ENCODE measurements around the gene CRABP2. TPM values are rescaled to one million over a fixed set of nuclear protein-coding genes. Genes with fewer than 3 reads are reported as not detected.

The CRABP2 gene
- polyA plus RNA-seq, 1 of the 3 experiments (the other 2 are of a cell fraction): 42.1 TPM

DNA sequence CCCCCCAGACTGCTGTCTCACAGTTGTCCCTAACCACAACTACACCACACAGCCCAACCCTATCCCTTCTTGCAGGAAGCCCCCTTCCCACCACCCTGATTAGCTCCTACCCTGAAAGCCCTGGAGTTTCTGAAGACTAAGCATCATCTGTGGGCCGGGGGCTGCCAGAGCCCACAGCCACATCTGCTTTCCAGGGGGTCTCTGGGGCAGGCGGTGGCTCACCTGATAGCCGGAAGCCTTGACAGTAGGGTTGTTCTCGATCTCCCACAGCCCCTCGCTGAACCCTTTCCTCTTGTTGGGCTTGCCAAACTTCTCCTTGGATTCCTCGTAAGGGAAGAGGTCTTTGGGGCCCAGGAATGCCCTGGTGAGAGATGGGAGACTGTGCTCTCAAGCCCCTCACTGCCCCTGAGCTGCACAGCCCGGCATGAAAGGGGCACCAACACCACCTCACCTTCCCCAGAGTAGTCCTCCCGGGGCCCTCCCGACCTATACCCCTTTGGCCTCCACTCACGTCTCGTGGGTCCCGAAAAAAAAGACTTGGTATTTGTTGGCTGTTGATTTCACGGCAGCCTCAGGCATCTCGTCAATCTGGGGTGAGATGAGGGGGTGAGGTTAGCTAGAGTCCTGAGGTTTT is 39.5 kb upstream of the CRABP2 start:
- Histone ChIP-seq H3K27ac (ENCODE audit: low read depth in 2 of 2, low read length in 1 of 2) (peak overlapping the region; percentile 27 to 100; a peak in 3 of 4 replicates), H3K36me3 (replicated peaks in 1 of 2; ENCODE audit: control insufficient read depth in 1 of 2, insufficient read depth in 2 of 2, low read length in 1 of 2) (peaks cover 12 to 42% of the 10 kb centered on the region in 2 experiments), H3K79me2 (ENCODE audit: insufficient read depth) (peaks cover 66% of the 10 kb centered on the region), H3K9ac (no peak overlapping the region), H3K9me3 (no peaks in the 10 kb centered on the region), H4K20me1 (ENCODE audit: insufficient read depth) (no peaks in the 10 kb centered on the region), H3K4me3 (ENCODE audit: low read depth in 2 of 2, low read length in 1 of 2) (no peak overlapping the region), H3K27me3 (ENCODE audit: insufficient read depth) (no peaks in the 10 kb centered on the region), H3K9me2 (no peaks in the 10 kb centered on the region), H3F3A (replicated peaks; ENCODE audit: insufficient read depth) (peaks cover 58% of the 10 kb centered on the region), H3K4me1 (ENCODE audit: control insufficient read depth in 1 of 2, insufficient read depth in 2 of 2, low read depth in 1 of 2, low read length in 1 of 2) (peaks cover 40 to 51% of the 10 kb centered on the region in 2 experiments), H3K4me2 (no peak overlapping the region), H2AFZ (ENCODE audit: low read depth) (no peak overlapping the region)
- whole genome bisulfite sequencing (ENCODE audit: low lambda C conversion rate): 88% methylated on average over 10 of the region's 14 CpGs
- TF ChIP-seq GABPA (IDR thresholded peaks at IDR 0.05; ENCODE audit: low read depth): no peak
- TF ChIP-seq GATA2 (CRISPR knock-in tag; IDR thresholded peaks at IDR 0.05): no peak
- no peak for TF ChIP-seq EZH2phosphoT487 (IDR thresholded peaks at IDR 0.05; ENCODE audit: borderline replicate concordance, low read depth)
- no peak for TF ChIP-seq TAF1 (IDR thresholded peaks at IDR 0.05; ENCODE audit: borderline replicate concordance, low read depth, low read length)
- no peak for TF ChIP-seq POLR2AphosphoS5 (IDR thresholded peaks at IDR 0.05; ENCODE audit: low read depth, low read length)
- no peak for TF ChIP-seq NFIC (IDR thresholded peaks at IDR 0.05; ENCODE audit: borderline replicate concordance)
- TF ChIP-seq FOXJ3 (CRISPR knock-in tag; IDR thresholded peaks at IDR 0.05): no peak
- POLR2A ChIA-PET: no interaction called here
- CTCF ChIA-PET: interaction anchor here (0.7 to 8.6 kb wide), 5 partner anchors 19 to 182 kb away, joined by 3 to 42 read pairs (median 3); no protein-coding TSS in a partner anchor
- no peak for DNase-seq

DNA sequence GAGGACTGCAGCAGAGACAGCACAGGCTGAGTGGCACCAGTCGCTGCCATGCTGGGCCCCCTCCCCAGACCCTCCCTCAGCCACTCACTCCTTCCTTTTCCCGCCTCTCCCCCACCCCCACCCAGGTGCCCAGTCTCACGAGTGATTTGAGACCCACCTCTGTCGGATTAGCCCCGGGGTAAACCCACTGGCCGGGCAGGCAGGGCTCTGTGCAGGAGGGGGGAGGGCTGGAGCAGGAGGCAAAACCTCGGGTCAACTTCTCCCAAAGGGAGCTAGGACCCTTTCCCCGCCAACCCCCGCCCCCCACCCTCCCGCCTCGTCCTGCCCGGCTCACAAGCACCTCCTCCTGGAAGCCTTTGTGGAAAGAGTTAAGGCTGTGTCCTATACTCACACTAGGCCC is 39.0 kb upstream of the CRABP2 start:
- no peaks in the 10 kb centered on the region for H3K9me3 ChIP-seq
- H2AFZ ChIP-seq (ENCODE audit: low read depth): no peak overlapping the region
- no peak overlapping the region; a peak in 1 of 4 replicates for H3K27ac ChIP-seq (ENCODE audit: low read depth in 2 of 2, low read length in 1 of 2)
- no peaks in the 10 kb centered on the region for H3K9me2 ChIP-seq
- no peak overlapping the region for H3K4me3 ChIP-seq (ENCODE audit: low read depth in 2 of 2, low read length in 1 of 2)
- H3K9ac ChIP-seq: no peak overlapping the region
- no peak overlapping the region for H3K4me2 ChIP-seq
- ChIA-PET CTCF (interaction anchor here (0.7 to 8.6 kb wide), 4 partner anchors 19 to 116 kb away, joined by 3 to 42 read pairs (median 4); no protein-coding TSS in a partner anchor), POLR2A (no interaction called here)
- H3K4me1 ChIP-seq (ENCODE audit: control insufficient read depth in 1 of 2, insufficient read depth in 2 of 2, low read depth in 1 of 2, low read length in 1 of 2): peaks cover 36 to 45% of the 10 kb centered on the region in 2 experiments
- no peaks in the 10 kb centered on the region for H3K27me3 ChIP-seq (ENCODE audit: insufficient read depth)
- 83% methylated on average over 10 of the region's 12 CpGs for WGBS (ENCODE audit: low lambda C conversion rate)
- DNase-seq: no peak
- TF ChIP-seq TCF12 (IDR thresholded peaks at IDR 0.05) (no peak), SIN3A (IDR thresholded peaks at IDR 0.05; ENCODE audit: borderline replicate concordance, low read depth, low read length) (no peak), MAX (IDR thresholded peaks at IDR 0.05; ENCODE audit: low read depth) (no peak), JUND (IDR thresholded peaks at IDR 0.05) (no peak), EP300 (IDR thresholded peaks at IDR 0.05; ENCODE audit: borderline replicate concordance in 1 of 2, low read depth in 1 of 2, low read length in 1 of 2) (no peak), EZH2phosphoT487 (IDR thresholded peaks at IDR 0.05; ENCODE audit: borderline replicate concordance, low read depth) (no peak), MXI1 (IDR thresholded peaks at IDR 0.05; ENCODE audit: low read depth, low read length) (no peak), USF2 (IDR thresholded peaks at IDR 0.05; ENCODE audit: borderline replicate concordance, low read depth, low read length) (no peak)
- TF ChIP-seq, protein P1, sequence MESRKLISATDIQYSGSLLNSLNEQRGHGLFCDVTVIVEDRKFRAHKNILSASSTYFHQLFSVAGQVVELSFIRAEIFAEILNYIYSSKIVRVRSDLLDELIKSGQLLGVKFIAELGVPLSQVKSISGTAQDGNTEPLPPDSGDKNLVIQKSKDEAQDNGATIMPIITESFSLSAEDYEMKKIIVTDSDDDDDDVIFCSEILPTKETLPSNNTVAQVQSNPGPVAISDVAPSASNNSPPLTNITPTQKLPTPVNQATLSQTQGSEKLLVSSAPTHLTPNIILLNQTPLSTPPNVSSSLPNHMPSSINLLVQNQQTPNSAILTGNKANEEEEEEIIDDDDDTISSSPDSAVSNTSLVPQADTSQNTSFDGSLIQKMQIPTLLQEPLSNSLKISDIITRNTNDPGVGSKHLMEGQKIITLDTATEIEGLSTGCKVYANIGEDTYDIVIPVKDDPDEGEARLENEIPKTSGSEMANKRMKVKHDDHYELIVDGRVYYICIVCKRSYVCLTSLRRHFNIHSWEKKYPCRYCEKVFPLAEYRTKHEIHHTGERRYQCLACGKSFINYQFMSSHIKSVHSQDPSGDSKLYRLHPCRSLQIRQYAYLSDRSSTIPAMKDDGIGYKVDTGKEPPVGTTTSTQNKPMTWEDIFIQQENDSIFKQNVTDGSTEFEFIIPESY (IDR thresholded peaks at IDR 0.05; ENCODE audit: borderline replicate concordance, low read depth): no peak
- TF ChIP-seq, protein P2, sequence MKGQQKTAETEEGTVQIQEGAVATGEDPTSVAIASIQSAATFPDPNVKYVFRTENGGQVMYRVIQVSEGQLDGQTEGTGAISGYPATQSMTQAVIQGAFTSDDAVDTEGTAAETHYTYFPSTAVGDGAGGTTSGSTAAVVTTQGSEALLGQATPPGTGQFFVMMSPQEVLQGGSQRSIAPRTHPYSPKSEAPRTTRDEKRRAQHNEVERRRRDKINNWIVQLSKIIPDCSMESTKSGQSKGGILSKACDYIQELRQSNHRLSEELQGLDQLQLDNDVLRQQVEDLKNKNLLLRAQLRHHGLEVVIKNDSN (IDR thresholded peaks at IDR 0.05; ENCODE audit: borderline replicate concordance, low read depth): no peak
- H3F3A ChIP-seq (replicated peaks; ENCODE audit: insufficient read depth): peaks cover 53% of the 10 kb centered on the region
- H3K79me2 ChIP-seq (ENCODE audit: insufficient read depth): peaks cover 66% of the 10 kb centered on the region
- H4K20me1 ChIP-seq (ENCODE audit: insufficient read depth): no peaks in the 10 kb centered on the region
- peaks cover 12 to 42% of the 10 kb centered on the region in 2 experiments for H3K36me3 ChIP-seq (replicated peaks in 1 of 2; ENCODE audit: control insufficient read depth in 1 of 2, insufficient read depth in 2 of 2, low read length in 1 of 2)

Data from SK-N-SH (cell line).